Fibroblast of lung (primary cell): Measurements from ENCODE around the gene SMARCA4. TPM values are rescaled to one million over a fixed set of nuclear protein-coding genes. Genes with fewer than 3 reads are reported as not detected.
"Not testable (repeated sequence)": the region's sequence is repeated elsewhere in the genome, so short reads cannot be mapped to it uniquely, and the experiment has no call there.

Source experiments
- DNase-seq, 2 donors: peaks; one replicate each; pipeline versions ENCODE4 v3.0.0 to v3.0.0-alpha.2; 2010; ENCODE audit warnings: low read depth in 2 of 2
- H2AFZ ChIP-seq: 2 replicates; pipeline ENCODE4 v1.5.1; 2012; ENCODE audit warnings: low read length, control low read depth, inconsistent platforms
- H3K27ac ChIP-seq: 2 replicates; pipeline ENCODE4 v1.5.1; 2011; ENCODE audit warnings: low read length, control low read depth; ENCODE audit not compliant: insufficient read depth
- H3K27me3 ChIP-seq: 2 replicates; pipeline ENCODE4 v1.5.1; 2011; ENCODE audit warnings: mild to moderate bottlenecking, low read length; ENCODE audit not compliant: control insufficient read depth, insufficient read depth
- H3K36me3 ChIP-seq: 2 replicates; pipeline ENCODE4 v1.5.1; 2011; ENCODE audit warnings: low read length; ENCODE audit not compliant: control insufficient read depth, insufficient read depth
- H3K4me1 ChIP-seq: 2 replicates; pipeline ENCODE4 v1.5.1; 2011; ENCODE audit warnings: low read length; ENCODE audit not compliant: control insufficient read depth, insufficient read depth; ENCODE audit errors: extremely low read depth
- H3K4me2 ChIP-seq: 2 replicates; pipeline ENCODE4 v1.5.1; 2011; ENCODE audit warnings: low read length, control low read depth; ENCODE audit not compliant: insufficient read depth; ENCODE audit errors: extremely low read depth
- H3K4me3 ChIP-seq, 4 experiments: fragments of 200-600 bp in 1 of 4; sonication (generic) in 1 of 4; replicated peaks in 1 of 4; 2 replicates each; pipeline ENCODE4 v1.5.1; 2011 to 2016; ENCODE audit warnings: low read length in 4 of 4, low read depth in 3 of 4, mild to moderate bottlenecking in 3 of 4, control low read depth in 2 of 4, inconsistent platforms in 1 of 4, mixed read lengths in 1 of 4; ENCODE audit not compliant: insufficient read depth in 1 of 4; ENCODE audit errors: control extremely low read depth in 1 of 4
- H3K79me2 ChIP-seq: 2 replicates; pipeline ENCODE4 v1.5.1; 2012; ENCODE audit warnings: mild to moderate bottlenecking, low read length, inconsistent platforms; ENCODE audit not compliant: control insufficient read depth, insufficient read depth
- H3K9ac ChIP-seq: 2 replicates; pipeline ENCODE4 v1.5.1; 2011; ENCODE audit warnings: mild to moderate bottlenecking, low read length, control low read depth; ENCODE audit not compliant: insufficient read depth
- H3K9me3 ChIP-seq: 2 replicates; pipeline ENCODE4 v1.5.1; 2012; ENCODE audit warnings: low read depth, low read length; ENCODE audit not compliant: control insufficient read depth, insufficient read depth
- H4K20me1 ChIP-seq: 2 replicates; pipeline ENCODE4 v1.5.1; 2011; ENCODE audit warnings: low read length; ENCODE audit not compliant: control insufficient read depth, insufficient read depth; ENCODE audit errors: extremely low read depth
- EZH2 ChIP-seq: IDR thresholded peaks from 2 replicates; pipeline ENCODE4 v1.5.1; 2012; ENCODE audit warnings: low read length, control low read depth, mild to moderate bottlenecking; ENCODE audit errors: missing control alignments
- polyA plus RNA-seq, 2 donors: library from polyadenylated mRNA; depleted of rRNA in 1 of 2; stranded (reverse) in 1 of 2; unstranded in 1 of 2; fragments of >200 nt; gene quantifications; 2 replicates each; pipeline ENCODE4 v1.2.1, GENCODE V29; 2011 to 2012; ENCODE audit warnings: missing spikeins in 1 of 2
- total RNA-seq: library from RNA; depleted of rRNA; stranded (reverse); fragments of >200 nt; gene quantifications from 2 replicates; pipeline ENCODE4 v1.2.1, GENCODE V29; 2014
- TF ChIP-seq, protein P1 (sequence below), 2 donors: IDR thresholded peaks in 1 of 2; conservative IDR thresholded peaks in 1 of 2; 1 replicate in 1 of 2; 2 replicates in 1 of 2; pipeline ENCODE4 v1.5.1; 2011 to 2012; ENCODE audit warnings: low read length in 2 of 2, control low read depth in 1 of 2, inconsistent platforms in 1 of 2, low read depth in 1 of 2, mild to moderate bottlenecking in 1 of 2

The SMARCA4 gene
- total and polyA plus RNA-seq, 2 donors (not counting 1 experiment from before 2014, with no cell fraction given) = 28.1 to 61.1 TPM

DNA sequence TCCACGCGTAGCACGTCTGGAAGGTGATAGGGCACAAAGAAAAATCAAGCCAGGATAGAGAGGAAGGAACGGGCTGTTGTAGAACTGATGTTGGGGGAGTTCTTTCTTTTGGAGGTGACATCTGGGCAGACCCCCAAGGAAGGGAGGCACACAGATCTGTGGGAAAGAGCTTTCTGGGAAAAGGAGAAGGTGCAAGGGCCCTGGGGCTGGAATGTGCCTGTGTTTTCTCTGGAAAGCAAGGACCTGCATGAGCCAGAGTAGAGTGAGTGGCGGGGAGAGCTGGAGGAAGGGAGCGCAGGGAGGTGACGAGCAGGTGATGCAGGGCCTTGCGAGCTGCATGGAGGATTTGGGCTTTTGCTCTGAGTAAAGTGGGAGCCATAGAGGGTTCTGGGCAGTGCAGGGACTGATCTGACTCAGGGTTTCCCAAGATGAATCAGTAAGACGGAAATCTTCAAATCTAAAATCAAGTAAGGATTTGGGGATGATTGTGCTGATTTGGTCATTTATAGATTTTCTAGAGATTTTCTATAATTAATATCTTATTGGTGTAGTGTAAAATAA lies 30.8 kb downstream of the SMARCA4 start:
- no peak overlapping the region for H3K27ac ChIP-seq
- no peaks in the 10 kb centered on the region for H4K20me1 ChIP-seq
- no peaks in the 10 kb centered on the region for H3K79me2 ChIP-seq
- no peaks in the 10 kb centered on the region for H3K27me3 ChIP-seq
- H3K9ac ChIP-seq = no peak overlapping the region
- no peaks in the 10 kb centered on the region for H3K9me3 ChIP-seq
- H3K4me1 ChIP-seq = no peaks in the 10 kb centered on the region
- H3K4me2 ChIP-seq = no peak overlapping the region
- H3K36me3 ChIP-seq = peaks cover 27% of the 10 kb centered on the region
- no peak for DNase-seq
- TF ChIP-seq, protein P1, sequence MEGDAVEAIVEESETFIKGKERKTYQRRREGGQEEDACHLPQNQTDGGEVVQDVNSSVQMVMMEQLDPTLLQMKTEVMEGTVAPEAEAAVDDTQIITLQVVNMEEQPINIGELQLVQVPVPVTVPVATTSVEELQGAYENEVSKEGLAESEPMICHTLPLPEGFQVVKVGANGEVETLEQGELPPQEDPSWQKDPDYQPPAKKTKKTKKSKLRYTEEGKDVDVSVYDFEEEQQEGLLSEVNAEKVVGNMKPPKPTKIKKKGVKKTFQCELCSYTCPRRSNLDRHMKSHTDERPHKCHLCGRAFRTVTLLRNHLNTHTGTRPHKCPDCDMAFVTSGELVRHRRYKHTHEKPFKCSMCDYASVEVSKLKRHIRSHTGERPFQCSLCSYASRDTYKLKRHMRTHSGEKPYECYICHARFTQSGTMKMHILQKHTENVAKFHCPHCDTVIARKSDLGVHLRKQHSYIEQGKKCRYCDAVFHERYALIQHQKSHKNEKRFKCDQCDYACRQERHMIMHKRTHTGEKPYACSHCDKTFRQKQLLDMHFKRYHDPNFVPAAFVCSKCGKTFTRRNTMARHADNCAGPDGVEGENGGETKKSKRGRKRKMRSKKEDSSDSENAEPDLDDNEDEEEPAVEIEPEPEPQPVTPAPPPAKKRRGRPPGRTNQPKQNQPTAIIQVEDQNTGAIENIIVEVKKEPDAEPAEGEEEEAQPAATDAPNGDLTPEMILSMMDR (conservative IDR thresholded peaks at IDR 0.05 in 1 of 2, IDR thresholded peaks at IDR 0.05 in 1 of 2; ENCODE audit: low read depth in 1 of 2, low read length in 2 of 2) = no peak
- TF ChIP-seq EZH2 = no peak
- no peak overlapping the region for H3K4me3 ChIP-seq
- no peak overlapping the region for H2AFZ ChIP-seq

DNA sequence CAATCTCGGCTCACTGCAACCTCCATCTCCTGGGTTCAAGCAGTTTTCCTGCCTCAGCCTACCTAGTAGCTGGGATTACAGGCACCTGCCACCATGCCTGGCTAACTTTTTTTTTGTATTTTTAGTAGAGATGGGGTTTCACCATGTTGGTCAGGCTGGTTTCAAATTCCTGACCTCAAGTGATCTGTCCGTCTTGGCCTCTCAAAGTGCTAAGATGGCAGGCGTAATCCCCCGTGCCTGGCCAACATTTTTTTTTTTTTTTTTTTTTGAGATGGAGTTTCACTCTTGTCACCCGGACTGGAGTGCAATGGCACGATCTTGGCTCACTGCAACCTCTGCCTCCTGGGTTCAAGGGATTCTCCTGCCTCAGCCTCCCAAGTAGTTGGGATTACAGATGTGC lies 31.3 kb downstream of the SMARCA4 start:
- not testable (repeated sequence) for H3K27ac ChIP-seq, H3K79me2 ChIP-seq, H3K9ac ChIP-seq, H4K20me1 ChIP-seq, H3K4me2 ChIP-seq, H3K9me3 ChIP-seq, H2AFZ ChIP-seq, H3K27me3 ChIP-seq, H3K4me3 ChIP-seq, DNase-seq, H3K4me1 ChIP-seq
- peaks cover 30% of the 10 kb centered on the region for H3K36me3 ChIP-seq

DNA sequence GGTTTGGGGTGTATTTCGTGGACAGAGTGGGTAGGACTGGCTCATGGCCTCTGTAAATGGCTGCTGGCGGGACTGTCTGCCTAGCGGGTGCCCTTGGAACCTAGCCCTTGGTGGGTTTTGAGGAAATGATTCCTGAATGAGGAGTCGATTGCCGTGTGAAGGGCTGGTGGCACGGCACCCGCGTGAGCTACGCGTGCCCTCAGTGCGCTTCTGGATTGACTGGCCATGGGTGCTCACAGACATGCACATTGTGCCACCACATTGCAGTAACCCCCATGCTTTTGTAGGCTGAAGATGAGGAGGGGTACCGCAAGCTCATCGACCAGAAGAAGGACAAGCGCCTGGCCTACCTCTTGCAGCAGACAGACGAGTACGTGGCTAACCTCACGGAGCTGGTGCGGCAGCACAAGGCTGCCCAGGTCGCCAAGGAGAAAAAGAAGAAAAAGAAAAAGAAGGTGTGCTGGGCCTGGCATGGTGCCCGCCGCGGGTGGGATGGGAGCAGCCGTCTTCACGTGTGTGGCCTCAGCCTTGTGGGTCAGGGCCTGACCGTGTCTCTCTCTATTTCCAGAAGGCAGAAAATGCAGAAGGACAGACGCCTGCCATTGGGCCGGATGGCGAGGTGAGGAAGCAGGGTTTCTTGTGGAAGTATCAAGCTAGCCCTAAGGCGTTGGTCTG lies 35.2 kb downstream of the SMARCA4 start:
- H3K36me3 ChIP-seq = peaks cover 20% of the 10 kb centered on the region
- no peak overlapping the region for H3K4me3 ChIP-seq
- no peaks in the 10 kb centered on the region for H3K79me2 ChIP-seq
- H3K4me1 ChIP-seq = no peaks in the 10 kb centered on the region
- no peak for TF ChIP-seq EZH2
- TF ChIP-seq, protein P1 (conservative IDR thresholded peaks at IDR 0.05 in 1 of 2, IDR thresholded peaks at IDR 0.05 in 1 of 2; ENCODE audit: low read depth in 1 of 2, low read length in 2 of 2) = no peak
- H3K9ac ChIP-seq = no peak overlapping the region
- H2AFZ ChIP-seq = no peak overlapping the region
- DNase-seq = no peak
- H3K27ac ChIP-seq = no peak overlapping the region
- H3K27me3 ChIP-seq = no peaks in the 10 kb centered on the region
- no peaks in the 10 kb centered on the region for H3K9me3 ChIP-seq
- no peaks in the 10 kb centered on the region for H4K20me1 ChIP-seq
- no peak overlapping the region for H3K4me2 ChIP-seq
